Measurements from ENCODE around the gene DARS1.

DNA sequence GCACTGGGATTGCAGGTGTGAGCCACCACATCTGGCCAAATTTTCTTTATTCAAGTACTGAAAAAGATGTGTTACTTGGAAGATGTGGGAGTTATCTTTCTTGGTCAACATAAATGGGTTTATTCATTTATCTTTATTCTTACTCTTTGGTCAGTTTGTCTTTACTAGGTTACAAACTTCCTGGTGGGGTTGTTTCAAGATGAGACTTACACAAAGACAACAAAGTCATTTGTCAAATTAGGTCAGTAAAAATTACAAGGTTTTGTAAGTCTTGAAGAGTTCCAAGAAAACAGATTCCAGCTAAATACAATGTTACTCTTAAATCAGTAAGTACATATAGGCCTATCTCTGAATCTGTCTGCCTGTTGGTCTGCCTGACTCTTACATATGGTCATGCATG lies 48.9 kb downstream of the DARS1 start:
- TF ChIP-seq, protein P1, sequence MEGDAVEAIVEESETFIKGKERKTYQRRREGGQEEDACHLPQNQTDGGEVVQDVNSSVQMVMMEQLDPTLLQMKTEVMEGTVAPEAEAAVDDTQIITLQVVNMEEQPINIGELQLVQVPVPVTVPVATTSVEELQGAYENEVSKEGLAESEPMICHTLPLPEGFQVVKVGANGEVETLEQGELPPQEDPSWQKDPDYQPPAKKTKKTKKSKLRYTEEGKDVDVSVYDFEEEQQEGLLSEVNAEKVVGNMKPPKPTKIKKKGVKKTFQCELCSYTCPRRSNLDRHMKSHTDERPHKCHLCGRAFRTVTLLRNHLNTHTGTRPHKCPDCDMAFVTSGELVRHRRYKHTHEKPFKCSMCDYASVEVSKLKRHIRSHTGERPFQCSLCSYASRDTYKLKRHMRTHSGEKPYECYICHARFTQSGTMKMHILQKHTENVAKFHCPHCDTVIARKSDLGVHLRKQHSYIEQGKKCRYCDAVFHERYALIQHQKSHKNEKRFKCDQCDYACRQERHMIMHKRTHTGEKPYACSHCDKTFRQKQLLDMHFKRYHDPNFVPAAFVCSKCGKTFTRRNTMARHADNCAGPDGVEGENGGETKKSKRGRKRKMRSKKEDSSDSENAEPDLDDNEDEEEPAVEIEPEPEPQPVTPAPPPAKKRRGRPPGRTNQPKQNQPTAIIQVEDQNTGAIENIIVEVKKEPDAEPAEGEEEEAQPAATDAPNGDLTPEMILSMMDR (IDR thresholded peaks at IDR 0.05): no peak
- TF ChIP-seq ZFX (IDR thresholded peaks at IDR 0.05; ENCODE audit: borderline replicate concordance): no peak
